Measurements from ENCODE around the gene FCAMR. TPM values are rescaled to one million over a fixed set of nuclear protein-coding genes. Genes with fewer than 3 reads are reported as not detected.

FCAMR gene
- total and polyA plus RNA-seq, 2 donors (not counting 1 experiment from before 2014, with no cell fraction given) = not detected

DNA sequence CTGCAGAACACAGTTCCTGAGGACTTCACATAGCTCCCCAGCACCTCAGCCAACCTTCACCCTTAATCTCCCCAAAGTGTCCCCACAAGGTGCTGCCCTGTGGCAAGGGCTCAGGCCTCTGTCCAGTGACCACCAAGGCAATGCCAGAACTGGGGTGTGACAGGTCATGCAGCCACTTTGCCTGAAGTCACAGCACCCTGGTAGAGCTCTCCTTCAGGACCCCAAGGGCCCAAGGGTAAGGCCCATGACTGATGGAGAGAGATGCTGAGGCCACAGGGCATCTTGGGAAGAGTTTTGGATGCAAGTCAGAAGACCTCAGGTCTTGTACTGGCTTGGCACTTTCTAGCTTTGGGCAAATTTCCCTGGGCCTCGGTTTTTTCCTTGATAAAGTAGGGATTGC is 47.7 kb downstream of the FCAMR start:
- H3K4me1 ChIP-seq (ENCODE audit: control insufficient read depth in 2 of 2, insufficient read depth in 2 of 2, low read length in 2 of 2) = peaks cover 61 to 65% of the 10 kb centered on the region in 2 donors
- Mint-ChIP-seq H3K4me3 (no peak overlapping the region), H3K27ac (no peak overlapping the region), H3K9me3 (ENCODE audit: insufficient read depth) (no peaks in the 10 kb centered on the region), H3K4me1 (peaks cover 31% of the 10 kb centered on the region), H3K27me3 (no peaks in the 10 kb centered on the region)
- no peak for ATAC-seq (ENCODE audit: low read depth)
- H3K27ac ChIP-seq (ENCODE audit: low read length in 2 of 2) = peak overlapping the region; percentile 88 to 96
- no peaks in the 10 kb centered on the region for H3K9me3 ChIP-seq (ENCODE audit: control extremely low read depth in 1 of 3, control insufficient read depth in 2 of 3, insufficient read depth in 1 of 3, low read length in 2 of 3)
- H4K20me1 ChIP-seq (ENCODE audit: control insufficient read depth, insufficient read depth, low read length, poor library complexity, severe bottlenecking) = peaks cover 31% of the 10 kb centered on the region
- POLR2A ChIA-PET = interaction anchor here (0.9 to 4.2 kb wide), 8 partner anchors 9 to 399 kb away, joined by 3 to 81 read pairs (median 6); partner anchors contain the start of genes CD55 and EIF2D
- intact Hi-C loops (cut with micrococcal nuclease) = loop anchor here (1.0 to 5.0 kb wide), 3 partner anchors 8 to 575 kb away; partner anchors contain the start of genes CR1, PFKFB2 and YOD1
- peak overlapping the region; percentile 81 for H3K4me2 ChIP-seq (replicated peaks; ENCODE audit: low read depth, low read length, poor library complexity, severe bottlenecking)
- WGBS (ENCODE audit: insufficient coverage) = 13% methylated on average over 1 of the region's 1 CpG
- H3K36me3 ChIP-seq (replicated peaks in 1 of 2; ENCODE audit: control extremely low read depth in 1 of 2, control insufficient read depth in 1 of 2, extremely low read depth in 1 of 2, insufficient read depth in 2 of 2, low read length in 1 of 2) = peaks cover 3 to 32% of the 10 kb centered on the region in 2 experiments
- DNase-seq = no peak
- H3K4me3 ChIP-seq (ENCODE audit: control extremely low read depth in 1 of 5, extremely low read depth in 1 of 5, insufficient read depth in 1 of 5, low read depth in 2 of 5, low read length in 4 of 5) = peak overlapping the region; percentile 69 to 99 (median 84)
- peak overlapping the region; percentile 96 for H3K9ac ChIP-seq (ENCODE audit: low read length)
- H3K27me3 ChIP-seq (replicated peaks in 1 of 4; ENCODE audit: control extremely low read depth in 1 of 4, control insufficient read depth in 3 of 4, insufficient read depth in 4 of 4, low read length in 3 of 4) = no peaks in the 10 kb centered on the region
- CTCF ChIA-PET = interaction anchor here (0.7 to 13.0 kb wide), 10 partner anchors 9 to 310 kb away, joined by 3 to 723 read pairs (median 14); partner anchors contain the start of gene EIF2D
- H3K79me2 ChIP-seq (ENCODE audit: control insufficient read depth, insufficient read depth, low read length) = peaks cover 99% of the 10 kb centered on the region
- TF ChIP-seq EZH2 (IDR thresholded peaks at IDR 0.05; ENCODE audit: borderline replicate concordance, insufficient read depth, low read depth, low read length, poor library complexity, severe bottlenecking) = no peak
- TF ChIP-seq, protein P1, sequence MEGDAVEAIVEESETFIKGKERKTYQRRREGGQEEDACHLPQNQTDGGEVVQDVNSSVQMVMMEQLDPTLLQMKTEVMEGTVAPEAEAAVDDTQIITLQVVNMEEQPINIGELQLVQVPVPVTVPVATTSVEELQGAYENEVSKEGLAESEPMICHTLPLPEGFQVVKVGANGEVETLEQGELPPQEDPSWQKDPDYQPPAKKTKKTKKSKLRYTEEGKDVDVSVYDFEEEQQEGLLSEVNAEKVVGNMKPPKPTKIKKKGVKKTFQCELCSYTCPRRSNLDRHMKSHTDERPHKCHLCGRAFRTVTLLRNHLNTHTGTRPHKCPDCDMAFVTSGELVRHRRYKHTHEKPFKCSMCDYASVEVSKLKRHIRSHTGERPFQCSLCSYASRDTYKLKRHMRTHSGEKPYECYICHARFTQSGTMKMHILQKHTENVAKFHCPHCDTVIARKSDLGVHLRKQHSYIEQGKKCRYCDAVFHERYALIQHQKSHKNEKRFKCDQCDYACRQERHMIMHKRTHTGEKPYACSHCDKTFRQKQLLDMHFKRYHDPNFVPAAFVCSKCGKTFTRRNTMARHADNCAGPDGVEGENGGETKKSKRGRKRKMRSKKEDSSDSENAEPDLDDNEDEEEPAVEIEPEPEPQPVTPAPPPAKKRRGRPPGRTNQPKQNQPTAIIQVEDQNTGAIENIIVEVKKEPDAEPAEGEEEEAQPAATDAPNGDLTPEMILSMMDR (IDR thresholded peaks at IDR 0.05) = no peak
- no peak overlapping the region for H2AFZ ChIP-seq (ENCODE audit: insufficient read depth, low read depth, low read length, poor library complexity, severe bottlenecking)

DNA sequence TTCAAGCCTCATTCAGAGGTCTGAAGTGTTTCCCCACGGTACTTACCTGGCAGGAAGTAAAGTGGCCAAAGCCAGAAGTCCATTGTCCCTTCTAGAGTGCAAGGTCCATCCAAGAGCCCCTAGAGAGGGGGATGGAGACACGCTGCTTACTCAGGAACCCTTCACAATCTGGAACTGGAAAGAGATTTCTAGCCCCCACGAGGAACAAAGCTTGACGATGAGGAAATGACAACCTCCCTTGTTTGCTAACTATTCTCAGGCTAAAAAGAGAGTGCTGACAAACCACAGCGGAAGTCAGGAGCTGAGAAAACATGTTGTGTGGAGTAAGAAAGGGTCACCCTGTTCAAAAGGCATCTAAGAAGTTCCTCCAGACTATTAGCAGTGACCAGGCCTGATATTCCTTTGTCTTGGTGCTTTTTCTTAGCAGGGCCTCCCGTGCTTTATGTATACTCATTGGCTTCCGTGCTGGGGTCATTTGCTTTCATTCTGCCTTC is 48.4 kb downstream of the FCAMR start, which contains the start of gene FCMR:
FCMR (minus strand) TSS at position 170 of the 494 bp plus-strand sequence; CDS start at position 83, 87 bp downstream.
- Histone ChIP-seq H3K9ac (ENCODE audit: low read length) (peak within 1 kb of the TSS; percentile 96), H3K36me3 (replicated peaks in 1 of 2; ENCODE audit: control extremely low read depth in 1 of 2, control insufficient read depth in 1 of 2, extremely low read depth in 1 of 2, insufficient read depth in 2 of 2, low read length in 1 of 2) (peaks cover 3 to 39% of the 10 kb centered on the region in 2 experiments), H3K79me2 (ENCODE audit: control insufficient read depth, insufficient read depth, low read length) (peaks cover 99% of the 10 kb centered on the region), H3K27ac (ENCODE audit: low read length in 2 of 2) (peak within 1 kb of the TSS; percentile 88 to 96), H3K9me3 (ENCODE audit: control extremely low read depth in 1 of 3, control insufficient read depth in 2 of 3, insufficient read depth in 1 of 3, low read length in 2 of 3) (no peaks in the 10 kb centered on the region), H3K4me1 (ENCODE audit: control insufficient read depth in 2 of 2, insufficient read depth in 2 of 2, low read length in 2 of 2) (peaks cover 61 to 65% of the 10 kb centered on the region in 2 donors), H3K27me3 (replicated peaks in 1 of 4; ENCODE audit: control extremely low read depth in 1 of 4, control insufficient read depth in 3 of 4, insufficient read depth in 4 of 4, low read length in 3 of 4) (no peaks in the 10 kb centered on the region), H3K4me3 (ENCODE audit: control extremely low read depth in 1 of 5, extremely low read depth in 1 of 5, insufficient read depth in 1 of 5, low read depth in 2 of 5, low read length in 4 of 5) (peak within 1 kb of the TSS; percentile 69 to 99 (median 84)), H3K4me2 (replicated peaks; ENCODE audit: low read depth, low read length, poor library complexity, severe bottlenecking) (peak within 1 kb of the TSS; percentile 81), H2AFZ (ENCODE audit: insufficient read depth, low read depth, low read length, poor library complexity, severe bottlenecking) (peak within 1 kb of the TSS; percentile 43), H4K20me1 (ENCODE audit: control insufficient read depth, insufficient read depth, low read length, poor library complexity, severe bottlenecking) (peaks cover 38% of the 10 kb centered on the region)
- Mint-ChIP-seq H3K9me3 (ENCODE audit: insufficient read depth) (no peaks in the 10 kb centered on the region), H3K4me3 (no peak within 1 kb of the TSS), H3K27ac (no peak within 1 kb of the TSS), H3K27me3 (no peaks in the 10 kb centered on the region), H3K4me1 (peaks cover 33% of the 10 kb centered on the region)
- CTCF ChIA-PET = interaction anchor here (0.9 to 13.0 kb wide), 14 partner anchors 9 to 578 kb away, joined by 3 to 723 read pairs (median 8); no protein-coding TSS in a partner anchor
- POLR2A ChIA-PET = interaction anchor here (1.0 to 4.2 kb wide), 6 partner anchors 10 to 309 kb away, joined by 3 to 81 read pairs (median 10); partner anchors contain the start of gene EIF2D
- peak; percentile 77 for DNase-seq
- 3% methylated on average over 3 of the region's 7 CpGs for WGBS (ENCODE audit: insufficient coverage)
- TF ChIP-seq, protein P1 (IDR thresholded peaks at IDR 0.05) = no peak
- no peak for TF ChIP-seq EZH2 (IDR thresholded peaks at IDR 0.05; ENCODE audit: borderline replicate concordance, insufficient read depth, low read depth, low read length, poor library complexity, severe bottlenecking)
- ATAC-seq (ENCODE audit: low read depth) = peak; percentile 18
- intact Hi-C loops (cut with micrococcal nuclease) = loop anchor here (1.0 to 5.0 kb wide), 3 partner anchors 8 to 575 kb away; partner anchors contain the start of genes CR1, PFKFB2 and YOD1
